ENCODE measurements around the gene PCDHGB3. TPM values are rescaled to one million over a fixed set of nuclear protein-coding genes. Genes with fewer than 3 reads are reported as not detected.

The PCDHGB3 gene
- total and polyA plus RNA-seq, 2 donors (not counting 1 experiment from before 2014, with no cell fraction given), result 0.52 to 3.8 TPM

DNA sequence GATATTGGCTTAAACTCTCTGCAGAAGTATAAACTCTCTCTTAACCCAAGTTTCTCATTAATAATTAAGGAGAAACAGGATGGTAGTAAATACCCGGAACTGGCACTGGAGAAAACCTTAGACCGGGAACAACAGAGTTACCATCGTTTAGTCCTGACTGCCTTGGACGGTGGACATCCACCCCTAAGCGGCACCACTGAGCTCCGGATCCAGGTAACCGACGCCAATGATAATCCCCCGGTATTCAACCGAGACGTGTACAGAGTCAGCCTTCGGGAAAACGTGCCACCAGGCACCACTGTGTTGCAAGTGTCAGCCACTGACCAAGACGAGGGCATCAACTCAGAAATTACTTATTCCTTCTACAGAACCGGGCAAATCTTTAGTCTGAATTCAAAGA is 28.6 kb downstream of the PCDHGB3 start:
- DNase-seq, result no peak
- Histone ChIP-seq H3K79me2 (ENCODE audit: control insufficient read depth, insufficient read depth, low read length) (no peaks in the 10 kb centered on the region), H3K27ac (ENCODE audit: low read length in 2 of 2) (no peak overlapping the region), H3K4me1 (ENCODE audit: control insufficient read depth in 2 of 2, insufficient read depth in 2 of 2, low read length in 2 of 2) (no peaks in the 10 kb centered on the region), H4K20me1 (ENCODE audit: control insufficient read depth, insufficient read depth, low read length, poor library complexity, severe bottlenecking) (no peaks in the 10 kb centered on the region), H3K27me3 (replicated peaks in 1 of 4; ENCODE audit: control extremely low read depth in 1 of 4, control insufficient read depth in 3 of 4, insufficient read depth in 4 of 4, low read length in 3 of 4) (peaks cover 0 to 50% (median 34%) of the 10 kb centered on the region in 4 experiments), H3K9me3 (ENCODE audit: control extremely low read depth in 1 of 3, control insufficient read depth in 2 of 3, insufficient read depth in 1 of 3, low read length in 2 of 3) (peaks cover 0 to 52% (median 26%) of the 10 kb centered on the region in 3 donors), H3K36me3 (replicated peaks in 1 of 2; ENCODE audit: control extremely low read depth in 1 of 2, control insufficient read depth in 1 of 2, extremely low read depth in 1 of 2, insufficient read depth in 2 of 2, low read length in 1 of 2) (no peaks in the 10 kb centered on the region), H3K9ac (ENCODE audit: low read length) (no peak overlapping the region), H2AFZ (ENCODE audit: insufficient read depth, low read depth, low read length, poor library complexity, severe bottlenecking) (no peak overlapping the region), H3K4me2 (replicated peaks; ENCODE audit: low read depth, low read length, poor library complexity, severe bottlenecking) (no peak overlapping the region), H3K4me3 (ENCODE audit: control extremely low read depth in 1 of 5, extremely low read depth in 1 of 5, insufficient read depth in 1 of 5, low read depth in 2 of 5, low read length in 4 of 5) (no peak overlapping the region)
- Mint-ChIP-seq H3K27me3 (peaks cover 51% of the 10 kb centered on the region), H3K27ac (no peak overlapping the region), H3K9me3 (ENCODE audit: insufficient read depth) (peaks cover 12% of the 10 kb centered on the region), H3K4me3 (no peak overlapping the region), H3K4me1 (peaks cover 2% of the 10 kb centered on the region)
- WGBS (ENCODE audit: insufficient coverage), result 31% methylated on average over 13 of the region's 15 CpGs
- intact Hi-C loops (cut with micrococcal nuclease), result no loop called here
- POLR2A ChIA-PET, result no interaction called here
- no peak for ATAC-seq (ENCODE audit: low read depth)
- CTCF ChIA-PET, result interaction anchor here (1.6 to 1.8 kb wide), 2 partner anchors 15 to 165 kb away, joined by 5 to 7 read pairs; no protein-coding TSS in a partner anchor
- no peak for TF ChIP-seq CTCF (IDR thresholded peaks at IDR 0.05)

DNA sequence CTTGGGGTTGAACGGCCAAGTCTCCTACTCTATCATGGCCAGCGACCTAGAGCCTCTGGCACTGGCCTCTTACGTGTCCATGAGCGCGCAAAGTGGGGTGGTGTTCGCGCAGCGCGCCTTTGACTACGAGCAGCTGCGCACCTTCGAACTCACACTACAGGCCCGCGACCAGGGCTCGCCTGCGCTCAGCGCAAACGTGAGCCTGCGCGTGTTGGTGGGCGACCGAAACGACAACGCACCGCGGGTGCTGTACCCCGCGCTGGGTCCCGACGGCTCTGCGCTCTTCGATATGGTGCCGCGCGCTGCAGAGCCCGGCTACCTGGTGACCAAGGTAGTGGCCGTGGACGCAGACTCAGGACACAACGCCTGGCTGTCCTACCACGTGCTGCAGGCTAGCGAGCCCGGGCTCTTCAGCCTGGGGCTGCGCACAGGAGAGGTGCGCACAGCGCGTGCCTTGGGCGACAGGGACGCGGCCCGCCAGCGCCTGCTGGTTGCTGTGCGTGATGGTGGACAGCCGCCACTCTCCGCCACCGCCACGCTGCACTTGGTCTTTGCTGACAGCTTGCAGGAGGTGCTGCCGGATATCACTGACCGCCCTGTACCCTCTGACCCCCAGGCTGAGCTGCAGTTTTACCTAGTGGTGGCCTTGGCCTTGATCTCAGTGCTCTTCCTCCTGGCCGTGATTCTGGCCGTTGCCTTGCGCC is 29.7 kb downstream of the PCDHGB3 start:
- ATAC-seq (ENCODE audit: low read depth) (no peak), DNase-seq (peak; percentile 5)
- Histone ChIP-seq H3K4me3 (ENCODE audit: control extremely low read depth in 1 of 5, extremely low read depth in 1 of 5, insufficient read depth in 1 of 5, low read depth in 2 of 5, low read length in 4 of 5) (no peak overlapping the region), H3K36me3 (replicated peaks in 1 of 2; ENCODE audit: control extremely low read depth in 1 of 2, control insufficient read depth in 1 of 2, extremely low read depth in 1 of 2, insufficient read depth in 2 of 2, low read length in 1 of 2) (no peaks in the 10 kb centered on the region), H3K4me2 (replicated peaks; ENCODE audit: low read depth, low read length, poor library complexity, severe bottlenecking) (no peak overlapping the region), H3K9ac (ENCODE audit: low read length) (no peak overlapping the region), H3K27ac (ENCODE audit: low read length in 2 of 2) (no peak overlapping the region), H4K20me1 (ENCODE audit: control insufficient read depth, insufficient read depth, low read length, poor library complexity, severe bottlenecking) (no peaks in the 10 kb centered on the region), H3K9me3 (ENCODE audit: control extremely low read depth in 1 of 3, control insufficient read depth in 2 of 3, insufficient read depth in 1 of 3, low read length in 2 of 3) (peaks cover 0 to 48% (median 19%) of the 10 kb centered on the region in 3 donors), H2AFZ (ENCODE audit: insufficient read depth, low read depth, low read length, poor library complexity, severe bottlenecking) (no peak overlapping the region), H3K79me2 (ENCODE audit: control insufficient read depth, insufficient read depth, low read length) (no peaks in the 10 kb centered on the region), H3K27me3 (replicated peaks in 1 of 4; ENCODE audit: control extremely low read depth in 1 of 4, control insufficient read depth in 3 of 4, insufficient read depth in 4 of 4, low read length in 3 of 4) (peaks cover 0 to 50% (median 34%) of the 10 kb centered on the region in 4 experiments), H3K4me1 (ENCODE audit: control insufficient read depth in 2 of 2, insufficient read depth in 2 of 2, low read length in 2 of 2) (no peaks in the 10 kb centered on the region)
- POLR2A ChIA-PET, result no interaction called here
- Mint-ChIP-seq H3K27me3 (peaks cover 53% of the 10 kb centered on the region), H3K4me1 (peaks cover 2% of the 10 kb centered on the region), H3K9me3 (ENCODE audit: insufficient read depth) (peaks cover 11% of the 10 kb centered on the region), H3K4me3 (no peak overlapping the region), H3K27ac (no peak overlapping the region)
- CTCF ChIA-PET, result interaction anchor here (2.3 kb wide), 1 partner anchor 13 kb away, joined by 7 read pairs; the partner anchor contains the start of gene PCDHGA10
- 45% methylated on average over 61 of the region's 61 CpGs for WGBS (ENCODE audit: insufficient coverage)
- no peak for TF ChIP-seq EZH2 (IDR thresholded peaks at IDR 0.05; ENCODE audit: borderline replicate concordance, insufficient read depth, low read depth, low read length, poor library complexity, severe bottlenecking)
- no peak for TF ChIP-seq CTCF (IDR thresholded peaks at IDR 0.05)
- intact Hi-C loops (cut with micrococcal nuclease), result loop anchor here (5.0 kb wide), 1 partner anchor 32 kb away; no protein-coding TSS in a partner anchor
